C4-2B (cell line): ENCODE data around the gene NXPE4.

Source experiments
- ZFX ChIP-seq: fragments of 450-650 bp; IDR thresholded peaks from 2 replicates; pipeline ENCODE4 v1.6.1; 2017
- TF ChIP-seq, protein P1 (sequence below): fragments of 450-650 bp; conservative IDR thresholded peaks from 2 replicates; pipeline ENCODE4 v1.5.1; 2017; ENCODE audit warnings: mild to moderate bottlenecking

- TF ChIP-seq, protein P1, sequence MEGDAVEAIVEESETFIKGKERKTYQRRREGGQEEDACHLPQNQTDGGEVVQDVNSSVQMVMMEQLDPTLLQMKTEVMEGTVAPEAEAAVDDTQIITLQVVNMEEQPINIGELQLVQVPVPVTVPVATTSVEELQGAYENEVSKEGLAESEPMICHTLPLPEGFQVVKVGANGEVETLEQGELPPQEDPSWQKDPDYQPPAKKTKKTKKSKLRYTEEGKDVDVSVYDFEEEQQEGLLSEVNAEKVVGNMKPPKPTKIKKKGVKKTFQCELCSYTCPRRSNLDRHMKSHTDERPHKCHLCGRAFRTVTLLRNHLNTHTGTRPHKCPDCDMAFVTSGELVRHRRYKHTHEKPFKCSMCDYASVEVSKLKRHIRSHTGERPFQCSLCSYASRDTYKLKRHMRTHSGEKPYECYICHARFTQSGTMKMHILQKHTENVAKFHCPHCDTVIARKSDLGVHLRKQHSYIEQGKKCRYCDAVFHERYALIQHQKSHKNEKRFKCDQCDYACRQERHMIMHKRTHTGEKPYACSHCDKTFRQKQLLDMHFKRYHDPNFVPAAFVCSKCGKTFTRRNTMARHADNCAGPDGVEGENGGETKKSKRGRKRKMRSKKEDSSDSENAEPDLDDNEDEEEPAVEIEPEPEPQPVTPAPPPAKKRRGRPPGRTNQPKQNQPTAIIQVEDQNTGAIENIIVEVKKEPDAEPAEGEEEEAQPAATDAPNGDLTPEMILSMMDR = no peak
- TF ChIP-seq ZFX = no peak
These were observed 29.7 kb upstream of the NXPE4 start for GRCh38 chr11:114625294-114625693.
